HG02973 (cell line): Measurements from ENCODE around the gene C3orf52.

ENCODE experiments used
- ATAC-seq: cut with Tn5 transposase; IDR thresholded peaks from one replicate; pipeline ENCODE4 v1.9.1; 2021; ENCODE audit warnings: moderate library complexity; ENCODE audit not compliant: unreplicated experiment

C3orf52 gene

DNA sequence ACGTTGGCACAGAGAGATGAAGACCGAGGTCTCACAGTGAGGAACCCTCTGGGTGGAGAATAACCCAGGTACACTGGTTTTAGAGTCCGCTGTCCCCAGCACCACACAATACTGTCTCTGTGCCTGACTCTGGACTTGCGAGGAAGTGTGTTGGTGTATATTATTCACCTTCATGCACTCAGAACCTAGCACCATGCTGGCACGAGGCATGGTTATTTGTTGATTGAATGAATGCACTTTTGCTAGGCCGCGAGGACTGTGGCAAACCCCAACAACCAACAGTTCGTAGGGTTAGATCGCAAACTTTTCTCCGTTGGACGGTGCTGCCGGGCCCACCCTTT is 484 bp upstream of the C3orf52 start:
- ATAC-seq = no peak

GRCh38 chr3:112086875-112087524 is 811 bp downstream of the C3orf52 start:
- no peak for ATAC-seq

DNA sequence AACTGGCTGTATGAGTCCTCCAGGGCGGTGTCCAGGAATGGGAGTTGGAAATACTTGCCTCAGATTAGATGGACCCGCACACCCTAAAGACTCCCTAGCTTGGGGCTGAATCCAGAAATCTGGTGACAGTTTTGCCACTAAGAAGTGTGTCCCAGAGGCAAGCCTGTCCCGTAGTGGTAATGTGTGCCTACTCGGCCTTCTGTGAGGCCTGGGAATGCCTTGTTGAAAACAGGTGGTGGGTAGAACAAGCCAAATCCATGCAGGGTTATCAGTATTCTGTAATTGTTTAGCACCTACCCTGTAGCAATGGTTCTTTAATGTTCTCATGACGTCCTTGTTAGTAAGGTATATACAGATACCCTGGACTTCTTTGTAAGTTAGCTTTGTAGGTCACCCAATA is 1.6 kb downstream of the C3orf52 start:
- no peak for ATAC-seq

DNA sequence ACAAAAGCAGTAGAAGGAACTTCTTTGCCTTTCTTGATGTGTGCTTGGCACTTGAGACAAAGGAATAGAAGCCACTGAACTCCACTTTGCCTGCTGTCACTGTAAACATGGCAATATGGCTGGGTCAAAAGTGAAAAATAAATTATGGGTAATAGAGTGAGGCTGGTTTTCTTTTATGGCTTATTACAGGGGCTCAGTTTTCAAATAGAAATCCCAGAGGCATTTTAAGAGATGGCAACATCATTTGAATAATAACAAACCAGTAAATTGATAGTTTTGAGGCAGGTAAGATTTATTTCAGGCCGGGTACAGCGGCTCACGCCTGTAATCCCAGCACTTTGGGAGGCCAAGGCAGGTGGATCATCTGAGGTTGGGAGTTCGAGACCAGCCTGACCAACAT is 2.8 kb downstream of the C3orf52 start:
- no peak for ATAC-seq

DNA sequence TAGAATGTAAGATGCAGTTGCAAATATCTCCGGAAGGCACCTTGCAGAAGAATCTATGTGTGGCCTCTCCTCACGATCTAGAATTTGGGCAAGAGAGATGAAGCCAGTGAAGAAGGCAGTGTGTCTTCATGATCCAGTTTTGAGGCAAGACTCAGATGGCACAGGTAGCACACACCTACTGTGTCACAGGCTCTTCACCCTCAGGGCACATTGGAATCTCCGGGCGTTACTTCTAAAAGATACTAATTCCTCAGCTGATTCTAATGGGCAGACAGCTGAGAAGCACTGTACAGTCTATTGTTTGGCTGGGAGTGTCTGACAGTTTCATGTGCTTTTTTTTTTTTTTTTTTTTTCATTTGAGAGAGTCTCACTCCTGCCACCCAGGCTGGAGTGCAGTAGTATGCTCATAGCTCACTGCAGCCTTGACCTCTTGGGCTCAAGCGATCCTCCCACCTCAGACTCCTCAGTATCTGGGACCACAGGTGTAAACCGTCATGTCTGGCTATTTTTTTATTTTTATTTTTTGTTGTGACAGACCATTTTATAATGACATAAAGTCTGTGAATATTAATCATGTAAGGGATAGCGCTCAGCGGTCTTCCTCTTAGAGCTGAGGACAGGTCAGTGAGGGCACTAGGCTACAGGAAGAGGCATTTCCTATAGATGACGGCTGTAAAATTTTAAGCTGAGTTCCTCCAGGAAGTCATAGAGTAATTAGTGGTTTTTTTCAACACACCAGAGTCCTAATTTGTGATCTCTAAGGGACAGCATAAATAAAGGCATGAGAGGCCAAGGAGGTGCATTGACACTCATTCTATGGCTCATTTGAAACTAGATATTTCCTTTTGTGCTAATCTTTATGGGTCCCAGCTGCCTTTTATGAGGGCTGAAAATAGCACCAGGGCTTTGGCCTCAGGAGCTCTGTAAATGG is 4.0 kb downstream of the C3orf52 start:
- ATAC-seq = no peak

- no peak for ATAC-seq
Observed at GRCh38 chr3:112090887-112091586, 4.8 kb downstream of the C3orf52 start.

DNA sequence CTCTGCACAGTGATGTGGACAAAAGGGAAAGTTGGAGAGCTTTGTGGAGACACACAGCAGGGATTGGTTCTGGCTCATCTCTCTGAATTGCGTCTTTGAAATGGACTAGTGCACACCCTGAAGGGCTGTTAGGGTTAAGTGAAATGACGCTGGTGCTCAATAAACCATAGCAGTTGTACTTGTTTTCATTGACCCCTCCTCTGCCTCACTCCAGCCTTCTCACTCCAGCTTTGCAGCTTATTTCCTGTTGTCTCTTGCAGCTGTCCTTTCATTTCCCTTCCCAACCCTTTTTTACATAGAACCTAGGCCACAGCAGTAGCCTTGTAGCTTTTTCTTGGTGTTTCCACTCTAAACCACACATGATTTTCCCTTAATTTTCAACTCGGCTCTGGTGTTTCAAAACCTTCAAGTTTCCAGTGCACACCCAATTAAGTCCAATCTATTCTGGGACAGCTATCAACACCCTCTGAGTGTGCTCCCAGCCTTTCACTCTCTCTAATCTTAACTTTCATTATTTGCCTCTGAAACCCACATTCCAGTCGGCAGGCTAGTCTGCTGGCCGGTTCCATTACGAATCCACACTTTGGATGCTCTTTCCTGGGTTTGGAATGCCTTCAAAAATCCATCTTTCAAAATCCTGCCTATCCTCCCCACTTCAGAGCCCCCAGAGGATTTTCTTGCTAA is 6.4 kb downstream of the C3orf52 start:
- ATAC-seq = no peak

DNA sequence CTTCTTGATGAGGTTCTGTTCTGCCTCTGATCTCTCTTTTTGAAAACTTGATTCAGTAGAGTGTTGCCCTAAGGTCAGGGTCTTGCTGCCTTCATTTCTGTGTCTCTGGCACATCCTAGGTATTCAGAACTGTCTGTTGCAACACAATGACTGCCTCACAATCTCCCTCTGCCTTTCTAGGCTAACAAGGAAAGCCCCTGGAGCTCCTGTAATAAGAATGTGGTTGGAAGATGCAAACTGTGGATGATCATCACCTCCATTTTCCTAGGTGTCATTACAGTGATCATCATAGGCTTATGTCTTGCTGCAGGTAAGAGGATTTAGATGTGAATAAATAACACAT is 7.0 kb downstream of the C3orf52 start:
- ATAC-seq = no peak

DNA sequence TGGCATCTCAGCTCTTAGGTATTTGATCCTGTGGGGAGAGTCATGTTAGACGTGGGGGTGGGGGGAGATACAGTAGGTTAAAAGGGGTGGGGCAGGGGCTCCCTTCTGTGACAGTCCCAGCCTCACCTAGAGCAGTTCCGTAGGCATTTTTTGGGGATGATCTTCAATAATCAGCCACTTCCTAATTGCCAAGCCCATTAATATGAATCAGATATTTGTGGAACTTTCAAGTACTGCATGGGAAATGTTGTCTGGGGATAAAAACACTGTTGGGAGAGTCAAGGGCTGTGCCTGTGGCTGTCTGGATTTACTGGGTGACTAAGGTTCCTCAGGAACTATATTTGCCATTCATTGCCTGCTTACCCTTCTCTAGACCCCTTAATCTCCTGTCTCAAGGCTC is 9.5 kb downstream of the C3orf52 start:
- no peak for ATAC-seq

DNA sequence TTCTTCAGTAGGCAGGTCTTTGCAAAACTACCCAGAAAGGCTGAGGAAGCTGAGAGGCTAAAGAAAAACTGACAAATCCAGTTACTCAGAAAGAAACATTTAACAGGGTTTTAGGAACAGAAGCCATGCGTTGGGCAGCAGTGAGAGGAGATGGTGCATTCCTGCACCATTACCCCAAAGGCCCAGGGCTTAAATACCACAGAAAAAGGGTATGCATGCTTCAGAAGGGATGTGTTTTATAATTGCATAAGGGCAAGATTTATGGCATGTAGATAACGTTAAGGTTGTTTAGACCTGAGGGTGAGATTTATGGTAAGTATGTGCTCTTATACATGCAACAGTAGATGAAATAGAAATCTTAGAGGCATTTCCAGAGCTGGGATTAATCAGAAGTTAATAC is 10.0 kb downstream of the C3orf52 start:
- ATAC-seq = no peak

- ATAC-seq = no peak
Observed at GRCh38 chr3:112097378-112097777, 11.2 kb downstream of the C3orf52 start.

DNA sequence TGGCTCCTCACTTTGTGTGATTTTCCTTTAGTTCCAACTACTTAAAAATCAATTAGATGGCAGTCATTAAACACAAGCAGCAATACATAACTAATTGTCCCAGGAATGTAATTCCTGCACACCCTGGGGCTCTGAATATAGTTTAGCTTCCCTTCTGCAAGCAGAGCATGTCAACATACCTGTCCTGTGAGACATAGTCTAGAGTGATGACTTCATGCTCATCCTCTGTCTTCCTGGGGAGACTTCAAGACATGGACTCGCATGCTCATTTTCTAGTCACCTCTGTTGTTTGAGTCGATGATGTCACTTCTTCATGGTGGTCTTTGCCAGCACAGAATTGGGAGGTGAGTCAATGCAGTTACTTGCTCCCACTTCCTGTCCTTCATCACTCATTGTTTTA is 15.7 kb downstream of the C3orf52 start:
- ATAC-seq = no peak

DNA sequence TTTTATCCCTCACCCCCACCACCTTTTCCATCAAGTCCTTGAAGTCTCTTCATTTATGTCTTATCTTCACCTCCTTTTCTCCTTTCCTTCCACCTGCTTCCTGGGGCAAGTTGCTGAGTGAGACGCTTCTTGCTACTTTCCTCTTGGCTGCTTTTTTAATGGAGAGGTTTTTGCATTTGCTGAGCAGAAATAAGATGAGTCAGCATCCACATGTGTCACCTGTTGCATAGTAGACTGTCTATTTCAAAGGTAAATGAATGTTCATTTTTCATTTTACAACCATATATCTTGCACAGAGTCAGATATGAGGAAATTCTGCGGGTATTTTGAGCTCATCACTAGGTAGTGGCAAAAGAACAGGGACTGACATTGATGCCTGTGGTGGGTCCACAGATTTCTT is 18.6 kb downstream of the C3orf52 start:
- ATAC-seq = no peak

DNA sequence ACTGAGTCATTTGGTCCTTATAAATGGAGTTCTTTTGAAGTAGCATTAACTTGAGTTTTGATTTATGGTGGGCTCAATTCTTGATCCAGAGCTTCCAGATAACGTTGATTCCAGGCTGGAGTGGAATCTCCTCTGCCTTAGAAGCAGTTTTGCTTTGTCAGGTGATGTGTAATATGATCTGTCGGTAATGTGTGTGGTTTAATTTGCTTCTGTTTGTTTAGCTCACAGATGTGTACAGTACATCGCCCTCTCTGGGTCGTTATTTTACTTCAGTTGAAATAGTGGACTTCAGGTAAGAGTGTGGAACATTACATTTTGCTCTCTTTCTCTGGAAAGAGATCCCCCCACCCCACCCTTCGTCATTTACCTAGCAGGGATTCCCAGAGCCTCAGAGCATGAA is 23.1 kb downstream of the C3orf52 start:
- ATAC-seq = no peak

DNA sequence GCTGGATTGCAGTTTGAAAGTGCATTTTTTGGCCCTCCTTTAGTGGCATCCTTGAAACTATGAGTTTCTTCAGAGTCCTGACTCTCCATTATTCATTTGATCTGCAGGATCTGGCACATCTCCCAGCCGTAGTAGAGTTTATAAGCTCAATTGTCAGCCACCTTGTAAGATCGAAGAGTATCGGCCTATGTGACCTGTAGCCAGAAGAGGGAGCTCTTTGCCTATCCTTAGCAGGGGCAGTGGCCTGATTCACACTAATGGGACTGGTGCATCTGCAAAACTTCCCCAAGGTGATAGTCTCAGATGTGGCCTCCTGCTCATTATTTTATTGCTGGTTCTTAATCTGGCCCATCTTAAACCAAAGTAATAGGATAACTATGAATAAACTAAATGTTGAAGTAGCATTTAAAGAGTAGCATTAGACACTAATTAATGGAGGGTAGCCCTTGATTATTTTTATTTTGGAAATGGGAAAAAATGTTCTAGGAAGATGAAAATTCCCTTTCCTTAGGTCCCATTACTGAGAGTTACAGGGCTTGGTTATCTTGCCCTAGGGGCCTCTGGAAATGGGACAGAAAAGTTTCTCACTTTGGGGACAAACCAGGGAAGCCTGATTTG is 25.7 kb downstream of the C3orf52 start:
- peak; percentile 50 for ATAC-seq

GRCh38 chr3:112114576-112115160 is 28.5 kb downstream of the C3orf52 start:
- peak; percentile 24 for ATAC-seq

- peak; percentile 43 for ATAC-seq
Observed at GRCh38 chr3:112115161-112115739, 29.1 kb downstream of the C3orf52 start.

GRCh38 chr3:112115806-112116383 is 29.7 kb downstream of the C3orf52 start:
- no peak for ATAC-seq

GRCh38 chr3:112116748-112117186 is 30.6 kb downstream of the C3orf52 start:
- ATAC-seq = no peak

DNA sequence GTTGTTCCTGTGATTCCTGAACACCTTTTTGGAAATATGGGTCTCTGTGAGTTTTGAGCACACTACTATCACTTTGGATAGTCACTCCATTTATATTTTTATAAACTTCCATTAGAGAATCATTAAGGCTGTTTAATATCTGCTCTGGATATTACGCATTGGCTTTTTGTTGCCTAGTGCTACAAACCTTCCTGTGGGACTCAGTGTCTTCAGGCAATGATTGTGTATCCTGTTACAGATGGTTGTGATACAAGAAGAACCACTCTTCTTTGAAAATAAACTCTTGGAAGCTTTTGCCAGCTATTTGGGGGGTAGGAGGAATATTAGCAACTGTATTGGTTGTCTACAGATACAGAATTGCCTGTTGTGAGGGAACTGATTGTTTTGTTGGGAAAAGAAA is 31.2 kb downstream of the C3orf52 start:
- no peak for ATAC-seq
